HCT116 (cell line): Measurements from ENCODE around the gene SNAPC2.

ENCODE experiments used
- CBX3 ChIP-seq: IDR thresholded peaks from 2 replicates; pipeline ENCODE4 v1.6.1; 2012; ENCODE audit warnings: low read depth
- CEBPB ChIP-seq: IDR thresholded peaks from 2 replicates; pipeline ENCODE4 v1.6.1; 2012; ENCODE audit warnings: low read depth
- ELF1 ChIP-seq: IDR thresholded peaks from 2 replicates; pipeline ENCODE4 v1.6.1; 2012; ENCODE audit warnings: low read depth, borderline replicate concordance
- EZH2phosphoT487 ChIP-seq: fragments of 200-600 bp; IDR thresholded peaks from 2 replicates; pipeline ENCODE4 v1.6.1; 2018; ENCODE audit warnings: antibody characterized with exemption, borderline replicate concordance
- POLR2AphosphoS5 ChIP-seq: IDR thresholded peaks from 2 replicates; pipeline ENCODE4 v1.6.1; 2011; ENCODE audit warnings: mild to moderate bottlenecking, low read depth, low read length, moderate library complexity
- RAD21 ChIP-seq: IDR thresholded peaks from 2 replicates; pipeline ENCODE4 v1.6.1; 2012; ENCODE audit warnings: low read depth, mild to moderate bottlenecking
- SIN3A ChIP-seq: IDR thresholded peaks from 2 replicates; pipeline ENCODE4 v1.6.1; 2012; ENCODE audit warnings: low read depth
- SP1 ChIP-seq: IDR thresholded peaks from 2 replicates; pipeline ENCODE4 v1.6.1; 2012; ENCODE audit warnings: low read depth
- TCF7L2 ChIP-seq: IDR thresholded peaks from 2 replicates; pipeline ENCODE4 v1.7.0; 2011; ENCODE audit warnings: borderline replicate concordance, inconsistent platforms; ENCODE audit not compliant: insufficient read depth, insufficient read length; ENCODE audit errors: extremely low read depth
- YY1 ChIP-seq: IDR thresholded peaks from 2 replicates; pipeline ENCODE4 v1.6.1; 2011; ENCODE audit warnings: low read length, low read depth, moderate library complexity, mild to moderate bottlenecking; ENCODE audit not compliant: insufficient replicate concordance; ENCODE audit errors: extremely low read depth
- TF ChIP-seq, protein P1 (sequence below), 3 experiments: fragments of 200-600 bp in 1 of 3; sonication (generic) in 1 of 3; IDR thresholded peaks in 2 of 3; conservative IDR thresholded peaks in 1 of 3; 2 replicates each; pipeline ENCODE4 v1.5.1; 2012 to 2017; ENCODE audit warnings: low read depth in 2 of 3, low read length in 2 of 3, antibody characterized with exemption in 1 of 3, borderline replicate concordance in 1 of 3, control low read depth in 1 of 3, mild to moderate bottlenecking in 1 of 3, mixed read lengths in 1 of 3, mixed run types in 1 of 3, moderate library complexity in 1 of 3; ENCODE audit not compliant: insufficient read depth in 1 of 3
- TF ChIP-seq, protein P2 (sequence below): IDR thresholded peaks from 2 replicates; pipeline ENCODE4 v1.6.1; 2011; ENCODE audit warnings: mild to moderate bottlenecking, low read length, moderate library complexity; ENCODE audit not compliant: insufficient replicate concordance; ENCODE audit errors: extremely low read depth
- TF ChIP-seq, protein P3 (sequence below): IDR thresholded peaks from 2 replicates; pipeline ENCODE4 v1.6.1; 2012
- TF ChIP-seq, protein P4 (sequence below): IDR thresholded peaks from 2 replicates; pipeline ENCODE4 v1.6.1; 2012; ENCODE audit warnings: low read depth

DNA sequence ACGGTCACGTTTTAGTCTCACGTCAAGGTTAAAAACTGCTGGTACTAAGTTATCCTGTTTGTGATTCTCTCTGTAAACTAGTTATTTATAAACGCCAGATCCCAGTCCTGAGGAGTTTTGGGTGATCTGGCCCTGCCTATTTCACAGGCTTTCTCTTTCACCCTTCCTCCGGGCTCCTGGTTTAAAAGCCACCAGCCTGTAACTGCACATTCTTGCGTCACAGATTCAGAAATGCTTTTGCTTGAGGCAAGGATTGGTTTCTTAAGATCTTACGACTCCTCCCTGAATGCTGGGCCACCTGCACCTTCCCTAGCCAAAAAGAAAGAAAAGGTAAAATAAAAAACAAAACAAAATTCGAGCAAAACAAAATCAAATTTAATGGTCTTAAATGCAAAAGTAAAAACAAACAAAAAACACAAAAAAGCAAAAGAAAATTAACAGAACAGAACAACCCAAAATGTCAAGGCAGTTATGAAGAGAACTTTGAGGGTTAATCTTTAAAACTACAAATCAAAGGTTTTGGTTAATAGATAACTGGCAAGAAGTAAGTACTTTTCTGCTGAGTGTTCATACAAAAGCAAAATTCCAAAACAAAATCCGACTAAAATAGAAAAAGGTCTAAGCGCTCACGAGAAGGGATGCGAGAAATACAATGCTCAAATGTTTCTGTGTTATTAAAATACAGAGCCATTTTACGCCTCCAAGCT, 41.9 kb downstream of the SNAPC2 start:
- TF ChIP-seq, protein P1, sequence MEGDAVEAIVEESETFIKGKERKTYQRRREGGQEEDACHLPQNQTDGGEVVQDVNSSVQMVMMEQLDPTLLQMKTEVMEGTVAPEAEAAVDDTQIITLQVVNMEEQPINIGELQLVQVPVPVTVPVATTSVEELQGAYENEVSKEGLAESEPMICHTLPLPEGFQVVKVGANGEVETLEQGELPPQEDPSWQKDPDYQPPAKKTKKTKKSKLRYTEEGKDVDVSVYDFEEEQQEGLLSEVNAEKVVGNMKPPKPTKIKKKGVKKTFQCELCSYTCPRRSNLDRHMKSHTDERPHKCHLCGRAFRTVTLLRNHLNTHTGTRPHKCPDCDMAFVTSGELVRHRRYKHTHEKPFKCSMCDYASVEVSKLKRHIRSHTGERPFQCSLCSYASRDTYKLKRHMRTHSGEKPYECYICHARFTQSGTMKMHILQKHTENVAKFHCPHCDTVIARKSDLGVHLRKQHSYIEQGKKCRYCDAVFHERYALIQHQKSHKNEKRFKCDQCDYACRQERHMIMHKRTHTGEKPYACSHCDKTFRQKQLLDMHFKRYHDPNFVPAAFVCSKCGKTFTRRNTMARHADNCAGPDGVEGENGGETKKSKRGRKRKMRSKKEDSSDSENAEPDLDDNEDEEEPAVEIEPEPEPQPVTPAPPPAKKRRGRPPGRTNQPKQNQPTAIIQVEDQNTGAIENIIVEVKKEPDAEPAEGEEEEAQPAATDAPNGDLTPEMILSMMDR (IDR thresholded peaks at IDR 0.05 in 2 of 3, conservative IDR thresholded peaks at IDR 0.05 in 1 of 3; ENCODE audit: borderline replicate concordance in 1 of 3, insufficient read depth in 1 of 3, low read depth in 2 of 3, low read length in 2 of 3), result no peak
- TF ChIP-seq, protein P2, sequence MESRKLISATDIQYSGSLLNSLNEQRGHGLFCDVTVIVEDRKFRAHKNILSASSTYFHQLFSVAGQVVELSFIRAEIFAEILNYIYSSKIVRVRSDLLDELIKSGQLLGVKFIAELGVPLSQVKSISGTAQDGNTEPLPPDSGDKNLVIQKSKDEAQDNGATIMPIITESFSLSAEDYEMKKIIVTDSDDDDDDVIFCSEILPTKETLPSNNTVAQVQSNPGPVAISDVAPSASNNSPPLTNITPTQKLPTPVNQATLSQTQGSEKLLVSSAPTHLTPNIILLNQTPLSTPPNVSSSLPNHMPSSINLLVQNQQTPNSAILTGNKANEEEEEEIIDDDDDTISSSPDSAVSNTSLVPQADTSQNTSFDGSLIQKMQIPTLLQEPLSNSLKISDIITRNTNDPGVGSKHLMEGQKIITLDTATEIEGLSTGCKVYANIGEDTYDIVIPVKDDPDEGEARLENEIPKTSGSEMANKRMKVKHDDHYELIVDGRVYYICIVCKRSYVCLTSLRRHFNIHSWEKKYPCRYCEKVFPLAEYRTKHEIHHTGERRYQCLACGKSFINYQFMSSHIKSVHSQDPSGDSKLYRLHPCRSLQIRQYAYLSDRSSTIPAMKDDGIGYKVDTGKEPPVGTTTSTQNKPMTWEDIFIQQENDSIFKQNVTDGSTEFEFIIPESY, result no peak
- TF ChIP-seq POLR2AphosphoS5 (no peak), RAD21 (no peak), SP1 (no peak), EZH2phosphoT487 (no peak), CBX3 (no peak), TCF7L2 (no peak), ELF1 (no peak), YY1 (no peak), CEBPB (no peak), SIN3A (no peak)
- TF ChIP-seq, protein P3, sequence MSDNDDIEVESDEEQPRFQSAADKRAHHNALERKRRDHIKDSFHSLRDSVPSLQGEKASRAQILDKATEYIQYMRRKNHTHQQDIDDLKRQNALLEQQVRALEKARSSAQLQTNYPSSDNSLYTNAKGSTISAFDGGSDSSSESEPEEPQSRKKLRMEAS, result no peak
- TF ChIP-seq, protein P4, sequence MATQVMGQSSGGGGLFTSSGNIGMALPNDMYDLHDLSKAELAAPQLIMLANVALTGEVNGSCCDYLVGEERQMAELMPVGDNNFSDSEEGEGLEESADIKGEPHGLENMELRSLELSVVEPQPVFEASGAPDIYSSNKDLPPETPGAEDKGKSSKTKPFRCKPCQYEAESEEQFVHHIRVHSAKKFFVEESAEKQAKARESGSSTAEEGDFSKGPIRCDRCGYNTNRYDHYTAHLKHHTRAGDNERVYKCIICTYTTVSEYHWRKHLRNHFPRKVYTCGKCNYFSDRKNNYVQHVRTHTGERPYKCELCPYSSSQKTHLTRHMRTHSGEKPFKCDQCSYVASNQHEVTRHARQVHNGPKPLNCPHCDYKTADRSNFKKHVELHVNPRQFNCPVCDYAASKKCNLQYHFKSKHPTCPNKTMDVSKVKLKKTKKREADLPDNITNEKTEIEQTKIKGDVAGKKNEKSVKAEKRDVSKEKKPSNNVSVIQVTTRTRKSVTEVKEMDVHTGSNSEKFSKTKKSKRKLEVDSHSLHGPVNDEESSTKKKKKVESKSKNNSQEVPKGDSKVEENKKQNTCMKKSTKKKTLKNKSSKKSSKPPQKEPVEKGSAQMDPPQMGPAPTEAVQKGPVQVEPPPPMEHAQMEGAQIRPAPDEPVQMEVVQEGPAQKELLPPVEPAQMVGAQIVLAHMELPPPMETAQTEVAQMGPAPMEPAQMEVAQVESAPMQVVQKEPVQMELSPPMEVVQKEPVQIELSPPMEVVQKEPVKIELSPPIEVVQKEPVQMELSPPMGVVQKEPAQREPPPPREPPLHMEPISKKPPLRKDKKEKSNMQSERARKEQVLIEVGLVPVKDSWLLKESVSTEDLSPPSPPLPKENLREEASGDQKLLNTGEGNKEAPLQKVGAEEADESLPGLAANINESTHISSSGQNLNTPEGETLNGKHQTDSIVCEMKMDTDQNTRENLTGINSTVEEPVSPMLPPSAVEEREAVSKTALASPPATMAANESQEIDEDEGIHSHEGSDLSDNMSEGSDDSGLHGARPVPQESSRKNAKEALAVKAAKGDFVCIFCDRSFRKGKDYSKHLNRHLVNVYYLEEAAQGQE, result no peak
